GM10248 (cell line): ENCODE measurements around the gene PDIK1L.

Experiments used
- CTCF ChIA-PET: fragments of 300-600 bp; sonication (Branson Sonifier 250); formaldehyde crosslinking; extraction: SDS; loops from one replicate; lab custom pipeline; 2021; ENCODE audit warnings: antibody characterized with exemption; lab: Yijun Ruan, JAX
- POLR2A ChIA-PET: fragments of 350-650 bp; sonication (Branson Sonifier 250); formaldehyde crosslinking; extraction: SDS; loops from one replicate; lab custom pipeline; 2020; ENCODE audit warnings: antibody characterized with exemption; lab: Yijun Ruan, JAX
- DNase-seq: peaks from one replicate; pipeline ENCODE4 v3.0.0; 2012; ENCODE audit errors: extremely low spot score
- TF ChIP-seq, protein P1 (sequence below): IDR thresholded peaks from 2 replicates; pipeline ENCODE4 v1.5.1; 2012; ENCODE audit warnings: mild to moderate bottlenecking, low read depth; ENCODE audit errors: extremely low read depth, missing control alignments, control extremely low read depth

PDIK1L gene

DNA sequence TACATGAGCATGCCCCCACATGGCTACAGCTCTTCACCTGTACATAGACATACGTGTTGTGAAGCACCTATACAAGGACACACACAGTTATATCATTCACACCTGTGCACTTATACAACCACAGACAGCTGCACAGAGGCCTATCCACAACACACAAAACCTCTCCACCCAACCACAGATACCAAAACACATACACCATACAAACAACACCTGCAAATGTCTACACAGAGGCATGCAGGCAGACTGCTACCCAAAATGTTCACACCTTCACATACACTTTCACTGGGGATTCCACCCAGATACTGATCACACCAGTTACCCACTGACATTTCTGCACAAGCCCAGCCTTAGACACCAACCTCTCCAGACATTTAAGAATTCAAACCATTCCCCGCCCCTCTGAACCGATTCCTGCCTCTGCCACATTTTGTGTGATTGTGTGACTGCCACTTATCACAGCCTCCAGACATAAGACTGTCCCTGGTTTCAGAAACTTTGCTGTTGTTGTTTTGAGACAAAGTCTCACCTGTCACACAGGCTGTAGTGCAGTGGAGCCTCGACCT lies 55.2 kb downstream of the PDIK1L start:
- CTCF ChIA-PET, result interaction anchor here (1.1 to 1.2 kb wide), 3 partner anchors 11 to 65 kb away, joined by 3 read pairs; no protein-coding TSS in a partner anchor
- DNase-seq, result no peak
- POLR2A ChIA-PET, result no interaction called here
- TF ChIP-seq, protein P1, sequence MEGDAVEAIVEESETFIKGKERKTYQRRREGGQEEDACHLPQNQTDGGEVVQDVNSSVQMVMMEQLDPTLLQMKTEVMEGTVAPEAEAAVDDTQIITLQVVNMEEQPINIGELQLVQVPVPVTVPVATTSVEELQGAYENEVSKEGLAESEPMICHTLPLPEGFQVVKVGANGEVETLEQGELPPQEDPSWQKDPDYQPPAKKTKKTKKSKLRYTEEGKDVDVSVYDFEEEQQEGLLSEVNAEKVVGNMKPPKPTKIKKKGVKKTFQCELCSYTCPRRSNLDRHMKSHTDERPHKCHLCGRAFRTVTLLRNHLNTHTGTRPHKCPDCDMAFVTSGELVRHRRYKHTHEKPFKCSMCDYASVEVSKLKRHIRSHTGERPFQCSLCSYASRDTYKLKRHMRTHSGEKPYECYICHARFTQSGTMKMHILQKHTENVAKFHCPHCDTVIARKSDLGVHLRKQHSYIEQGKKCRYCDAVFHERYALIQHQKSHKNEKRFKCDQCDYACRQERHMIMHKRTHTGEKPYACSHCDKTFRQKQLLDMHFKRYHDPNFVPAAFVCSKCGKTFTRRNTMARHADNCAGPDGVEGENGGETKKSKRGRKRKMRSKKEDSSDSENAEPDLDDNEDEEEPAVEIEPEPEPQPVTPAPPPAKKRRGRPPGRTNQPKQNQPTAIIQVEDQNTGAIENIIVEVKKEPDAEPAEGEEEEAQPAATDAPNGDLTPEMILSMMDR, result no peak

- TF ChIP-seq, protein P1, result no peak
- DNase-seq, result no peak
- ChIA-PET POLR2A (no interaction called here), CTCF (interaction anchor here (1.4 to 3.4 kb wide), 13 partner anchors 11 to 249 kb away, joined by 3 to 44 read pairs (median 6); partner anchors contain the start of genes CEP85 and CNKSR1)
Observed at GRCh38 chr1:26168410-26169197, 57.0 kb downstream of the PDIK1L start, which contains the start of gene C1orf232. Gene C1orf232, minus strand, starts transcription at chr1:26168963. Its CDS starts 464 bp downstream, at chr1:26168499.

DNA sequence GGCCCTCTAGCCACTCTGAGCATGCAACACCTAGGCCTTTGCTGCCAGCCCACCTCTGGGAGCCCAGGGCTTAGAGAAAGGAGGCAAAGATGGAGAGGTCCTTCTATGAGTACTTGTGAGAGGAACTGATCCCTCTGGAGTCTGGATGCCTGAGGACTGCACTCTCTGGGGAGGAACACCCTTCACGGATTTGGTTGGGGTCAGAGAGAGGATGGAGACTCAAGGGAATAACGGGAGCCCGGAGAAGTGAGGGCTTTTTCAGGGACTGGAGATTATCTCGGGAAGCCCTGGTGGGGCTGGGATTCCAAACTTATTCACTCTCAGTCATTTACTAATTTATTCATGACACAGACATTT lies 57.6 kb downstream of the PDIK1L start:
- no peak for DNase-seq
- TF ChIP-seq, protein P1, result no peak
- ChIA-PET POLR2A (no interaction called here), CTCF (interaction anchor here (0.7 to 4.8 kb wide), 44 partner anchors 11 to 274 kb away, joined by 3 to 44 read pairs (median 4); partner anchors contain the start of genes CD52, CEP85, CNKSR1 and DHDDS)

- CTCF ChIA-PET, result interaction anchor here (0.7 to 4.8 kb wide), 55 partner anchors 10 to 275 kb away, joined by 3 to 44 read pairs (median 4); partner anchors contain the start of genes CD52, CEP85, CNKSR1 and DHDDS
- peak; percentile 100 for DNase-seq
- POLR2A ChIA-PET, result no interaction called here
- TF ChIP-seq, protein P1, result peak; percentile 95
Observed at GRCh38 chr1:26169669-26170471, 58.2 kb downstream of the PDIK1L start, which contains the start of gene ZNF593. Gene ZNF593, plus strand, starts transcription at chr1:26169908. Its CDS starts 76 bp downstream, at chr1:26169984.

- ChIA-PET POLR2A (no interaction called here), CTCF (interaction anchor here (0.9 to 4.8 kb wide), 33 partner anchors 9 to 275 kb away, joined by 3 to 44 read pairs (median 5); partner anchors contain the start of genes CD52, CEP85, CNKSR1 and FAM110D)
- TF ChIP-seq, protein P1, result no peak
- no peak for DNase-seq
Observed at GRCh38 chr1:26170472-26170821, 58.8 kb downstream of the PDIK1L start.
